Lower lobe of right lung (tissue), 2 donors: ENCODE results near the gene ISM1. TPM values are rescaled to one million over a fixed set of nuclear protein-coding genes. Genes with fewer than 3 reads are reported as not detected.
"Not testable (repeated sequence)": the region's sequence is repeated elsewhere in the genome, so short reads cannot be mapped to it uniquely, and the experiment has no call there.

ENCODE experiments used
- ATAC-seq, 2 donors: fragments of 200-7000 bp; cut with Tn5 transposase; one replicate each; pipeline ENCODE4 v1.9.1; 2020 to 2022; ENCODE audit warnings: mild to moderate bottlenecking in 2 of 2, moderate library complexity in 2 of 2
- DNase-seq: peaks from one replicate; pipeline ENCODE4 v3.0.0-alpha.2; 2020
- H3K27ac ChIP-seq: fragments of 200-600 bp; one replicate; pipeline ENCODE4 v1.8.0; 2022
- H3K27me3 ChIP-seq: fragments of 200-600 bp; one replicate; pipeline ENCODE4 v1.8.0; 2022; ENCODE audit warnings: low read depth
- H3K36me3 ChIP-seq: fragments of 200-600 bp; one replicate; pipeline ENCODE4 v1.8.0; 2022; ENCODE audit warnings: mild to moderate bottlenecking
- H3K4me1 ChIP-seq: fragments of 200-600 bp; one replicate; pipeline ENCODE4 v1.8.0; 2022
- H3K4me3 ChIP-seq: fragments of 200-600 bp; one replicate; pipeline ENCODE4 v1.8.0; 2022; ENCODE audit warnings: mild to moderate bottlenecking
- H3K9me3 ChIP-seq: fragments of 200-600 bp; one replicate; pipeline ENCODE4 v1.8.0; 2022
- intact Hi-C: fragments of 100-400 bp; cut with DNase I; formaldehyde crosslinking; loops from one replicate; pipeline ENCODE4 v1.11.0; 2022
- total RNA-seq: library from RNA; stranded (reverse); fragmentation: NEBNext Ultra II Directional; extraction: Animal tissue kit (Norgen Biotek cat#: 25700); gene quantifications from one replicate; pipeline ENCODE4 v1.2.1, GENCODE V29; 2021
- TF ChIP-seq, protein P1 (sequence below): fragments of 200-600 bp; IDR thresholded peaks from one replicate; pipeline ENCODE4 v1.8.0; 2022; ENCODE audit warnings: antibody characterized with exemption, mild to moderate bottlenecking
- donor health status: DM: no; HTN: yes; CAD: no; lungs with severe emphysema.

ISM1 gene
- total RNA-seq, 1 donor from 2014 or later, result 8.4 TPM

DNA sequence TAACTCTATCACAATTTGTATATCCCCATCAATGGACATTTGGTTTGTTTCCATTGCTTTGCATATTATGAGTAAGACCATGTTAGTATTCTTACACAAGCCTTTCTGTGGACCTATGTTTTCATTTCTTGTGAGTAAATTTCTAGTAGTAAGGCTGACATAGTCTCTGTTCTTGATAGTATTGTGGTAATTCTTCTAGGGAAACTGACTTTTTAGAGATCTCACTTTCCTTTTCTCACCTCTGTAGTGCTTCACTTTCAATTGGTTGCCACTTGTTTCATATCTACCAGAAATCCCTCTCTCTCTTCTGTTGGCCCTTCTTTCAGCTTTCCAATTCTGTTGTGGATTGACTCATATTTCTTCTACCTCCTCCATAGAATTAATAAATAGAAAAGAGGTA, 8.5 kb downstream of the ISM1 start:
- Histone ChIP-seq H3K9me3 (peaks cover 8% of the 10 kb centered on the region), H3K4me1 (peaks cover 6% of the 10 kb centered on the region), H3K4me3 (no peak overlapping the region), H3K27me3 (no peaks in the 10 kb centered on the region), H3K27ac (no peak overlapping the region), H3K36me3 (no peaks in the 10 kb centered on the region)
- intact Hi-C loops, result no loop called here
- TF ChIP-seq, protein P1, sequence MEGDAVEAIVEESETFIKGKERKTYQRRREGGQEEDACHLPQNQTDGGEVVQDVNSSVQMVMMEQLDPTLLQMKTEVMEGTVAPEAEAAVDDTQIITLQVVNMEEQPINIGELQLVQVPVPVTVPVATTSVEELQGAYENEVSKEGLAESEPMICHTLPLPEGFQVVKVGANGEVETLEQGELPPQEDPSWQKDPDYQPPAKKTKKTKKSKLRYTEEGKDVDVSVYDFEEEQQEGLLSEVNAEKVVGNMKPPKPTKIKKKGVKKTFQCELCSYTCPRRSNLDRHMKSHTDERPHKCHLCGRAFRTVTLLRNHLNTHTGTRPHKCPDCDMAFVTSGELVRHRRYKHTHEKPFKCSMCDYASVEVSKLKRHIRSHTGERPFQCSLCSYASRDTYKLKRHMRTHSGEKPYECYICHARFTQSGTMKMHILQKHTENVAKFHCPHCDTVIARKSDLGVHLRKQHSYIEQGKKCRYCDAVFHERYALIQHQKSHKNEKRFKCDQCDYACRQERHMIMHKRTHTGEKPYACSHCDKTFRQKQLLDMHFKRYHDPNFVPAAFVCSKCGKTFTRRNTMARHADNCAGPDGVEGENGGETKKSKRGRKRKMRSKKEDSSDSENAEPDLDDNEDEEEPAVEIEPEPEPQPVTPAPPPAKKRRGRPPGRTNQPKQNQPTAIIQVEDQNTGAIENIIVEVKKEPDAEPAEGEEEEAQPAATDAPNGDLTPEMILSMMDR, result no peak
- no peak for DNase-seq
- ATAC-seq, result no peak

DNA sequence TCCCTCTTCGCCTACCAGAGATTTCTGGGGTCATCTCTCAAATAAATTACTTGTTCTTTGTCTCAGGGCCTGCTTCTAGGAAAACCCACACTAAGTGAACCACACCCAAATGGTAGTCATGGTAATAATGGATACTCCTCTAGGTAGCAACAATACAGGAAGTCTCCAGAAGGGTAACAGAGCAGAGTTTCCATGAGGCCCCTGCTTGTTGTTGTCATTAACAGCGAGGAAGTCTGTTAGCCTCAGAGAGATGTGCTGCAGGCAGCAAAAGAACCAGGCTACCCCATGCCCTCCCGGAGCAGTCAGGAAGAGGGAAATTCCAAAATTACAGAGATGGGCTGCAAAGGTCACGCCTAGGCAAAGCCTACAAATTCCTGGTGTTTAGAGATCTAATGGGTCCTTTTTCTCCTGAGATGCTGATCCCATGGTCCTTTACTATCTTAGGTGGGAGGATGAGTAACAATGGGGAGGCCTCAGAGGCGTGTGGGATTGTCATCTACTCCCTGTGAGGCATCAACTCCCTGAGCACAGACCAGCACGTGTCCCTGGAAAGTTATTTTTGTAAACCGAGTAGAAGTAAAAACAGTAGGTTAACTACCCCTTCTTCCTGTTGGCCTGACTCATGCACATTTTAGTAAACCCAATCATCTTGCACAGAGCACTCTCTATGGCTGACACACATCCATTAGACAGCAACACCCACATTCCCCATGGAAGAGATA, 10.1 kb downstream of the ISM1 start:
- DNase-seq, result no peak
- H3K27me3 ChIP-seq, result no peaks in the 10 kb centered on the region
- peaks cover 6% of the 10 kb centered on the region for H3K4me1 ChIP-seq
- TF ChIP-seq, protein P1, result no peak
- peak in 1 of 2 donors; percentile 34 for ATAC-seq
- no peak overlapping the region for H3K27ac ChIP-seq
- H3K4me3 ChIP-seq, result no peak overlapping the region
- H3K9me3 ChIP-seq, result peaks cover 8% of the 10 kb centered on the region
- intact Hi-C loops, result no loop called here
- no peaks in the 10 kb centered on the region for H3K36me3 ChIP-seq

DNA sequence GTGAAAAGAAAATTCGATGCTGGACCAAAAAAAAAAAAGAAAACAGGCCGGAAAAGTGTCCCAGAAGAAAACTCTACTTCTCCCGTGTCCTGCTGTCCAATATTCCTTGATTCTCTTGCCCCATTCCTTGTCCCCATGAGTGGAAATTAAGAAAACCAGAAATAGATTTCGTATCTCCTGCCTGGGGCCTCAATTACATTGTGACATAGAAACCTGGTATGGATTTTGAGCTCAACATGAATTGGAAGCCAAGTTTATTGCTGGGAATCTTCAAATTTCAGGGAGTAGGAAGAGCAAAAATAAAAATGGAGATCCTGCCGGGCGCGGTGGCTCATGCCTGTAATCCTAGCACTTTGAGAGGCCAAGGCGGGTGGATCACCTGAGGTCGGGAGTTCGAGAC, 11.9 kb downstream of the ISM1 start:
- no peak for ATAC-seq
- Histone ChIP-seq H3K36me3 (no peaks in the 10 kb centered on the region), H3K4me3 (no peak overlapping the region), H3K4me1 (peaks cover 6% of the 10 kb centered on the region), H3K27me3 (no peaks in the 10 kb centered on the region), H3K27ac (no peak overlapping the region), H3K9me3 (no peaks in the 10 kb centered on the region)
- no peak for DNase-seq
- intact Hi-C loops, result no loop called here
- TF ChIP-seq, protein P1, result no peak

DNA sequence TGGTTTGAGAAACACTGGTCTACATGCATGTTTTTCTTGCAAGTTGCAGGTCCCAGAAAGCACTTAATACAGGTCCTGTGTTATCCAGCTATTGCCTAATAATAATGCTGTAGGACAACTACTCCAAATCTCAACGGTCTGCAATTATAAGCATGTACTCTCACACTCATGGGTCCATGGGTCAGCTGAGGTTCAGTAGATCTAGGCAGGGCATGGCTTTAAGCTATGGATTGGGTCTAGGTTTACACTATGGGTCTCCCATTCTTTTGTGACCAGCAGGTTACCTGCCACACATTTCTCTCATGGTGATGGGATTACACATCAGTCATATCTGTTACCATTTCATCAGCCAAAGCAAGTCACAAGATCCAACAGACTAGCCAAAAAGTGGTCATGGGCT, 13.9 kb downstream of the ISM1 start:
- no peak for DNase-seq
- no peak overlapping the region for H3K4me3 ChIP-seq
- H3K9me3 ChIP-seq, result no peaks in the 10 kb centered on the region
- H3K27me3 ChIP-seq, result no peaks in the 10 kb centered on the region
- no peaks in the 10 kb centered on the region for H3K36me3 ChIP-seq
- TF ChIP-seq, protein P1, result no peak
- intact Hi-C loops, result no loop called here
- ATAC-seq, result no peak
- H3K4me1 ChIP-seq, result peaks cover 6% of the 10 kb centered on the region
- no peak overlapping the region for H3K27ac ChIP-seq

DNA sequence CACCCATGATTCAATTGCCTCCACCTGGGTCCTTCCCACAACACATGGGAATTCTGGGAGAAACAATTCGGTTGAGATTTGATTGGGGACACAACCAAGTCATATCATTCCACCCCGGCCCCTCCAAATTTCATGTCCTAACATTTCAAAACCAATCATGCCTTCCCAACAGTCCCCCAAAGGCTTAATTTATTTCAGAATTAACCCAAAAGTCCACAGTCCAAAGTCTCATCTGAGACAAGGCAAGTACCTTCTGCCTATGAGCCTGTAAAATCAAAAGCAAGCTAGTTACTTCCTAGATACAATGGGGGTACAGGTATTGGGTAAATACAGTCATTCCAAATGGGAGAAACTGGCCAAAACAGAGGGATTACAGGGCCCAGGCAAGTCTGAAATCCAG, 15.3 kb downstream of the ISM1 start:
- intact Hi-C loops, H3K36me3 ChIP-seq, H3K4me3 ChIP-seq, H3K27ac ChIP-seq, DNase-seq, ATAC-seq, H3K27me3 ChIP-seq, H3K9me3 ChIP-seq, H3K4me1 ChIP-seq: not testable (repeated sequence)

DNA sequence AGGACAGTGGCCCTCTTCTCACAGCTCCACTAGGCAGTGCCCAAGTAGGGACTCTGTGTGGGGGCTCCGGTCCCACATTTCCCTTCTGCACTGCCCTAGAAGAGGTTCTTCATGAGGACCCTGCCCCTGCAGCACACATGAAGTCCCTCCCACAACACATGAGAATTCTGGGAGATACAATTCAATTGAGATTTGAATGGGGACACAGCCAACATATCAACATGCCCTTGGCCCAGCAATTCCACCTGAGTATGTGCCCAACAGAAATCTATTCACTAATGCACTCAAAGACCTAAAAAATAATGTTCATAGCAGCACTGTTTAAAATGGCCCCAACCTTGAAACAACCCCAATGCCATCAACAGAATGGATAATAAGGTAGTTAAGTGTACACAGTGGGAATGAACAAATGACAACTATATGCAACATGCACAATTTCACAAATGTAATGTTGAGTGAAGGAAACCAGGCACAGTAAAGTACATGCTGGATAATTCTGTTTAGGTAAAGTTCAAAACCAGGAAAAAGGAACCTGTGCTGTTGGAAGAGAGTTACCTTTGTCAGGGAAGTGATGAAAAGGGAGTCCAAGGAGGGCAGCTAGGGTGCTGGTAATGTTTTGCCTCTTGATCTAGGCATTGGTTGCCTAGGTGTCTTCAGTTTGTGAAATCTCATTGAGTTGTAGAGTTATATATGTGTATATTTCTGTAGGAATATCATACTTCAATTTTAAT, 16.1 kb downstream of the ISM1 start:
- Histone ChIP-seq H3K27ac (no peak overlapping the region), H3K27me3 (no peaks in the 10 kb centered on the region), H3K9me3 (no peaks in the 10 kb centered on the region), H3K4me3 (no peak overlapping the region), H3K4me1 (no peaks in the 10 kb centered on the region), H3K36me3 (no peaks in the 10 kb centered on the region)
- no peak for ATAC-seq
- intact Hi-C loops, result no loop called here
- TF ChIP-seq, protein P1, result no peak
- no peak for DNase-seq
